Measurements from ENCODE around the gene MYLK3. TPM values are rescaled to one million over a fixed set of nuclear protein-coding genes. Genes with fewer than 3 reads are reported as not detected.

The MYLK3 gene
- polyA plus RNA-seq, 5 donors: 0.40 to 0.99 (median 0.46) TPM

- no peak for DNase-seq
These were observed 11.2 kb upstream of the MYLK3 start for GRCh38 chr16:46759309-46759708.

DNA sequence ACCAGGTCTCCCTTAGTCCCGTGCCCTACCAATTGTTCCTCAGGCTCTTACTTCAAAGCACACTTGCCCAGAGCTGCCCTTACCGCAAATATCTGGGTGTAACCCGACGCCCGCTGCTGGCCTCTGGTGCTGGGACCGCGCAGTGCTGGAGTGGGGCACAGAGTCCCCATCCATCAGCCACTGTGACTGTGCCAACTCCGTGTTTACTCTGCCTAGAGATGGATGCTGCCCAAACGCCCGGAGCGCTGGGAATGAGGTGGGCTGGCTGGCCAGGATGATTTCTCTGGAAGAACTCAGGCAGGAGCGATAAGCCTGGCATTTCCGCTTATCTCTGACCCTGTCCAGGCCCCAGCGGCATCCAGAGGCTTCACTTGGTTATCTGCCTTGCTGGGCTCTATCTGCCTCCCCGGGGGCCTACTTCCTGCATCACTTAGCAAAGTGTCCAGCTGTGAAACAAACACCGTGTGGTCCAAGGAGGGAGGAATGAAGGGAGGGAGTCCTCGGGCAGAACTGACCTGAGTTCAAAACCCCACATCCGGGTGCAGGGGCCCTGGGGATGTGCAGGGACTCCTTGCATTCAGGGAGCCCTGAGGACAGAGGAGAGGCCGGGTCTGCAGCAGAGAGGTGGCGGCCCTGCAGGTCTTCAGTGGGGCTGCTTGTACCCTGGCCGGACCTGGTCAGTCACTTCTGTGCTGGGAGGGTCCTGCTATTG lies 9.4 kb upstream of the MYLK3 start:
- DNase-seq: no peak

GRCh38 chr16:46756772-46757171 lies 8.6 kb upstream of the MYLK3 start:
- DNase-seq: no peak

- DNase-seq: no peak
These were observed 4.9 kb upstream of the MYLK3 start for GRCh38 chr16:46753015-46753414.

GRCh38 chr16:46751381-46751780 lies 3.2 kb upstream of the MYLK3 start:
- no peak for DNase-seq

GRCh38 chr16:46748775-46749705 lies 896 bp upstream of the MYLK3 start:
- DNase-seq: no peak

GRCh38 chr16:46746821-46747776 lies 1.0 kb downstream of the MYLK3 start:
- DNase-seq: no peak

DNA sequence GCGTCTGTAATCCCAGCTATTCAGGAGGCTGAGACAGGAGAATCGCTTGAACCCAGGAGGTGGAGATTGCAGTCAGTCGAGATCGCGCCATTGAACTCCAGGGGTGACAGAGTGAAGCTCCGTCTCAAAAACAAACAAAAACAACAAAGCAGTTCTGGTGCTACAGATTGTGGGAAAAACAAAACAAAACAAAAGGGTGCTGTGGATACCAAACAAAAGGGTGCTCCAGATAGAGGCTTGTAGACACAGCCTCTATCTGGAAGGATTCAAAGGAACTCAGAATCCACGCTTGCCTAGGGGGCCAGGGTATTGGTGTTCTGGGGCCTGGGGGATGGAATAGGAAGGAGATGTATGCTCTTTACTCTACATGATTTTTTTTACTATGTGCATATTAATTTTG lies 2.5 kb downstream of the MYLK3 start:
- no peak for DNase-seq

DNA sequence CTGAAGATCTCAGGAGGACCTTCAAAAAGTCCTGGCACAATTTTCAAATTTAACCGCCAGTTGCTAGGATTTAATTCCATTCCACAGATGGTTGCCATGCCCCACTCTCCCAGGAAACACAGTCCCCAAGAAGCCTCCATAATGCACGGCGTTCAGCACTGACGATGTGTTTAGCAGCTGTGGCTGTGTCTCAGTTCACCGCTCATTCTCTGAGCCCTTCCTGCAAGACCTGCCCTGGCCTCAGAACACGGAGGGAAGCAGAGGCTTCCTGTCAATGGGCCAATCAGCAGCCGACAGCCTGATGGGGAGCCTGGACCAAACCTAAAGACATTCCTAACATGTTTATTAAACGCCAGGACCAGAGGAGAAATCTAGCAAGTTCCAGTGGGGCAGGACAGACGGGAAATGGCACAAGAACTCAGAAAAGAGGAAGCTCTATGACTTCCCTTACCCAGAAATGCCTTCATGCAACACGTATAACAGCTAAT lies 4.9 kb downstream of the MYLK3 start:
- no peak for DNase-seq

- DNase-seq: no peak
These were observed 8.2 kb downstream of the MYLK3 start for GRCh38 chr16:46739934-46740333.

- DNase-seq: no peak
These were observed 10.4 kb downstream of the MYLK3 start for GRCh38 chr16:46737621-46738214.

GRCh38 chr16:46736695-46737094 lies 11.4 kb downstream of the MYLK3 start:
- no peak for DNase-seq

- DNase-seq: no peak
These were observed 14.8 kb downstream of the MYLK3 start for GRCh38 chr16:46733319-46733830.

DNA sequence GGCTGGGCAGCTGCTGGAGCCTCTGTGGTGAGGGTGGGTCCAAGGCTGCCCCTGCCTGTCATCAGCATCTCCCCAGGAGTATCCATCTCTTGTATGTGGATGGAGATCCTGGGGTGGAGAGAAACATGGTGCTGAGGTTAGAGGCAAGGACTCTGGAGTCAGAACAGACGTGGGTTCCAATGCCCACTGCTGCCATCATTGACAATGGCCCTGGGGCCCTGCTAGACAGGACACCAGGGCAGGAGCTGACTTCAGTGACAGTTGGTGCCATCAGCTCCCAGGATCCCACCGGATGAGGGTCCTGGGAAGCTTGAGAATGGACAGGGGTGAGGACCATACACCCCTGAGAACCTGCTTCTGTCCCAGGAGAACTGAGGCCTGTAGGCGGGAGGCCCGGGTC lies 15.6 kb downstream of the MYLK3 start:
- no peak for DNase-seq

DNA sequence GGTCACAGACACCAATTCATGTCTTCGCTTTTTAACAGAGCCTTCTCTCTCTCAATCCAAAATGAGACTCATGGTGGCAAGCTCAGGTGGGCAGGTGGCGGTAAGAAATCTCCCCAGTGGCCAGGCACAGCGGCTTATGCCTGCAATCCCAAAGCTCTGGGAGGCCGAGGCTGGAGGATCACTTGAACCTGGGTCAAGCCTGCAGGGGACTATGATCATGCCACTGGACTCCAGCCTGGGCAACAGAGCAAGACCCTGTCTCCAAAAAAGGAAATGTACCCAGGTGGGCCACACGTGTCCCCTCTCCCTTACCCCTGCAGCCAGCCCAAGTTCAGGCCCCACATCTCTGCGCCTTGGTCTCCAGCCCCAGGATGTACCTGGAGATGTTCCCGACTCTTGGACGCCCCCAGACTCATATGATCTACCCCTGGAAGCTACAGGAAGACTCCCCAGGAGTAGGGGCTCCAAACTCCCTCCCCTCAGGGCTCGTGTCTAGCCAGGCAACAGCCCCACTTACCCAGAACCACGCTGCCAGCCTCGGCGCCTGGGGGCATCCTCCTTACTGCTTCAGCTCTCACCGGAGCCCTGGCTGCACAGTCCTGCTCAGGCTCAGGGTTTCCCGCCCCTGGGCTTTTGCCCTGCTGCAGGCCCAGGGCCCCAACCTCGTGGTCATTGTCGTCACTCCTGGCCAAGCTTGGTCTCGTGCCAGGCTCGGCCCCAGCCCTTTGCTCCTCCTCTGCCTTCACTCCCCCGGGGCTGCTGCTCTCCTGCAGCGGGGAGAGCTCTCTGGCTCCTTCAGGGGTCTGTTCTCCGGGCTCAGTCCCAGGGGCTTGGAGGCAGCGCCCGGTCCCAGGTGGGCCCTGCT lies 16.2 kb downstream of the MYLK3 start:
- DNase-seq: no peak

DNA sequence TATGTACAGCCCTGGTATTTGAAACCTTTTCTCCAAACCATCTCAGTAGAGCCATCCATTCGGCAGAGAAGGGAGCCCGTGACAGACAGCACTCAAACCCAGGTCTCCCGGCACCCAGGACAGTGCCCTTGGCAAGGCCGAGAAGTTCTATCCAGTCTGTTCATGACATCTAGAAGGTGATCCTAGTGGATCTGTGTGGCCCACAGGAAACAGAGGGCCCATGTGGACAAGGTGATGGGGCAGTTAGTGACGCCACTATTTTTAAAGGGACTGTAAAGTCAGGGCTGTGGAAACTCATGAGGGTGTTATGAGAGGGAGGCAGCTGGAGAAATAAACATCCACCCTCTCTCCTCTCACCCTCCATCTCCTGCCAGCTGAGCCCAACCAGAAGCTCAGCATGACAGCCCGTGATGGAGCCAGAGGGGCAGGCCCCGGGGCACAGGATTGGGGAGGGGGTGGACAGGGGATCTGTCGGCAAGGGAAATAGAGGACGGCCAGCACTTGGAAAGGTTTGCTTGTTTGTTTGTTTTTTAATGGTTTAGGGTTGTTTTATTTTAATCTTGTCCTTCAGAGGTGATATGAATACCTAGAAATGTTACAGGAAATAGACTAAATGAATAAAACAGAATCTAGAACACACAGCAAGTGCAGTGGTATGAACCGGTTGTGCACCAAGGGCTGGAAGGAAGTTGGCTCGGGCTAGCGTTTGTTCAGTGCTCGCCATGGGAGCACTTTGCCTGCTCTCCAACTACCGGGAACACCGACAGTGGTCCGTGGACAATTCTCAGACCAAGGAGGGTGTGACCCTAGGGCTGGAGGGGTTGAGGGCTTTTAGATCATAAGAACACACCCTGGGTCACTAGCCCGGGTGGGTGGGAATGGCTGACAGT lies 17.1 kb downstream of the MYLK3 start:
- DNase-seq: no peak

DNA sequence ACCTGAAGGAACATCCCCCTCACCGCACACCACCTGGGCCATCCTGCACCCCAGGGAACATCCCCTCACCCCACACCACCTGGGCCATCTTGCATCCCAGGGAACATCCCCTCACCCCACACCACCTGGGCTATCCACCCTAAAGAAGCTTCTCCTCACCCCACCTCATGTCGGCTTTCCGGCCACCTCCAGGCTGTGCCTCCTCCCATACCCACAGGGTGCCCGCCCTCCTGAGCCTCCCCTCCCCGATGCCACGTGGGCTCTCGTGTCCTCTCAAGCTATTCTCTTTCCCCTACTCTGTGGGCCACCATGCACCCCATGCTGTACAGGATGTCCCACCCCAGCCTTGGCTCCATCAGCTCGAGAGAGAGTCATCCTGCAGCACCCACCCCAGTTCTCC lies 18.0 kb downstream of the MYLK3 start:
- DNase-seq: no peak

DNA sequence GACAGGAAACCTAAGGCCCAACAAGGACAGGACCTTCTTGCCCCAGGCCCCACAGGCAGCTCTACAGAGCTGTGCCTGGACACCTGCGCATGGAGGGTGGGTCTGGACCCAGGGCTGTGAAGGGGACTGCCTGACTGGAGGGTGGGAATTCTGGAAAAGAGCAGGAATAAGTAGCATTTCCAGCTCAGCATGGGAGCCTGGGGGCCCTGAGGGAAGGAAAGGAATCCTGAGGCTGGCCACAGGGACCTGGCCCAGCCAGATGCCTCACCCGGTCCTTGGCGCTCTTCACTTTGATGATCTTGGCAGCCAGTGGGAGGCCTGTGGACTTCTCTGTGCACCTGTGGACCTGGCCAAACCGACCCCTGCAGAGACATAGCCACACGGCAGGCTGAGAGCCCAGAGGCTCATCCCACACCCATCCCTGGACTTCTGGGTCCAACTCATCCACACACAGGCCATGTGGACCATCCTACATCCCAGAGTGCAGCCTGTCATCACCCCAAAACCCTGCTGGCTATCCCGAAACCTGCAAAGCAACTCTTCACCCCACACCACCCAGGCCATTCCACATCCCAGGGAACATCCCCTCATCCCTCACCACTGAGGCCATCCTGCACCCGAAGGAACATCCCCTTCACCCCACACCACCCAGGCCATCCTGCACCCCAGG lies 18.7 kb downstream of the MYLK3 start:
- no peak for DNase-seq

Measured in right lung (tissue), 5 donors.